Heart right ventricle (tissue), 16 donors: ENCODE measurements around the gene SP100. TPM values are rescaled to one million over a fixed set of nuclear protein-coding genes. Genes with fewer than 3 reads are reported as not detected.

Experiments used
- ATAC-seq, 8 donors: fragments of 200-7000 bp; cut with Tn5 transposase; one replicate each; pipeline ENCODE4 v1.9.1; 2020; ENCODE audit warnings: mild to moderate bottlenecking in 8 of 8, moderate library complexity in 8 of 8, moderate number of reproducible peaks in 1 of 8
- DNase-seq, 2 donors: peaks; one replicate each; pipeline ENCODE4 v3.0.0-alpha.2; 2020
- H3K27ac ChIP-seq, 10 donors: fragments of 200-600 bp; sonication (generic) in 2 of 10; one replicate each; pipeline versions ENCODE4 v1.5.0 to v1.8.0; 2020 to 2022; ENCODE audit warnings: mild to moderate bottlenecking in 3 of 10
- H3K27me3 ChIP-seq, 7 donors: fragments of 200-600 bp; one replicate each; pipeline ENCODE4 v1.8.0; 2021 to 2022; ENCODE audit warnings: mild to moderate bottlenecking in 2 of 7
- H3K36me3 ChIP-seq, 9 donors: fragments of 200-600 bp; sonication (generic) in 1 of 9; one replicate each; pipeline versions ENCODE4 v1.5.0 to v1.8.0; 2020 to 2022; ENCODE audit warnings: mild to moderate bottlenecking in 2 of 9
- H3K4me1 ChIP-seq, 9 donors: fragments of 200-600 bp; sonication (generic) in 1 of 9; one replicate each; pipeline versions ENCODE4 v1.5.0 to v1.8.0; 2020 to 2022; ENCODE audit warnings: mild to moderate bottlenecking in 4 of 9
- H3K4me3 ChIP-seq, 10 donors: fragments of 200-600 bp; sonication (generic) in 2 of 10; one replicate each; pipeline versions ENCODE4 v1.5.0 to v1.8.0; 2020 to 2022; ENCODE audit warnings: mild to moderate bottlenecking in 7 of 10, moderate library complexity in 2 of 10
- H3K9me3 ChIP-seq, 11 donors: fragments of 200-600 bp in 10 of 11; sonication (generic) in 2 of 11; one replicate each; pipeline versions ENCODE4 v1.5.0 to v1.8.0; 2013 to 2022; ENCODE audit warnings: mild to moderate bottlenecking in 2 of 11, control low read depth in 1 of 11, moderate library complexity in 1 of 11
- CTCF ChIP-seq, 9 donors: fragments of 200-600 bp; sonication (generic) in 2 of 9; IDR thresholded peaks; one replicate each; pipeline versions ENCODE4 v1.5.0 to v1.8.0; 2021 to 2022; ENCODE audit warnings: antibody characterized with exemption in 9 of 9, mild to moderate bottlenecking in 5 of 9, moderate library complexity in 1 of 9
- WGBS, 2 donors: extraction: QIAGEN DNeasy Blood & Tissue Kit; methylation state at CpG; one replicate each; pipeline ENCODE4 v1.1.7; 2013; ENCODE audit warnings: inconsistent platforms in 1 of 2; 5-methylcytosine and 5-hydroxymethylcytosine counted together
- intact Hi-C, 10 donors: fragments of 100-400 bp; cut with DNase I; formaldehyde crosslinking; loops; one replicate each; pipeline versions ENCODE4 v1.11.1 to v1.14.2; 2022
- polyA plus RNA-seq, 2 donors: library from polyadenylated mRNA; stranded (reverse); fragments of 200-250 nt; gene quantifications; one replicate each; pipeline ENCODE4 v1.2.3, GENCODE V29; 2013
- total RNA-seq, 10 donors: library from RNA; stranded (reverse); fragmentation: NEBNext Ultra II Directional in 3 of 10; extraction: Animal tissue kit (Norgen Biotek cat#: 25700) in 3 of 10; gene quantifications; one replicate each; pipeline versions ENCODE4 v1.2.1 to v1.2.4, GENCODE V29; 2021 to 2023
- donor health status: Arrhythmogenic right ventricular cardiomyopathy.
- donor health status: ischemic (EF 13 %, LVEDD 7.1; RV severe dilation, severe dysfunction).
- donor health status: healthy with polysubstance abuse.
- donor health status: DM: no; HTN: yes; CAD: no.
- donor health status: DM: no; HTN: no; CAD: no.
- donor health status: ischemic (EF 25% LVEDD 6.9; RV normal size, moderate dysfunction).
- donor health status: ischemic (EF 25% LVEDD 5.7; RV mildly dilated, moderate dysfunction).
- donor health status: healthy.
- donor health status: DM: yes; HTN: yes; CAD: no.
- donor health status: Ischemic cardiomyopathy.
- donor health status: ischemic (EF 35%, LVEDD 5.7; RV mildly dilated, moderate dysfunction).
- donor health status: nonischemic (EF 11% LVEDD 7.7; RV severe dilation, severe dysfunction).
- donor health status: DM: yes; HTN: yes; CAD: no.
- donor health status: PGD.
- donor health status: ischemic (EF 29% LVEDD 5.4; RV normal size, mild dysfunction).
- donor health status: nonischemic (EF 23%, LVEDD 6.1; RV moderate dilation, normal function).

The SP100 gene
- total and polyA plus RNA-seq, 12 donors: 20.3 to 123 (median 57.7) TPM

GRCh38 chr2:230455005-230455684 is 39.1 kb downstream of the SP100 start:
- Histone ChIP-seq H3K36me3 (peaks cover 0 to 100% (median 35%) of the 10 kb centered on the region in 9 donors), H3K4me3 (no peak overlapping the region), H3K4me1 (peaks cover 0 to 22% (median 0%) of the 10 kb centered on the region in 9 donors), H3K27me3 (no peaks in the 10 kb centered on the region), H3K27ac (no peak overlapping the region), H3K9me3 (peaks cover 0 to 16% (median 0%) of the 10 kb centered on the region in 11 donors)
- no peak for TF ChIP-seq CTCF (IDR thresholded peaks at IDR 0.05)
- intact Hi-C loops: no loop called here
- DNase-seq (no peak), ATAC-seq (no peak)
- 91 to 92% methylated on average over 2 of the region's 2 CpGs for WGBS, 2 donors

GRCh38 chr2:230457073-230457768 is 41.2 kb downstream of the SP100 start:
- intact Hi-C loops: no loop called here
- WGBS, 2 donors: 82 to 83% methylated on average over 4 of the region's 4 CpGs
- DNase-seq: no peak
- ATAC-seq: peak; percentile 38 to 74 (median 51)
- no peak for TF ChIP-seq CTCF (IDR thresholded peaks at IDR 0.05)
- peaks cover 0 to 96% (median 39%) of the 10 kb centered on the region in 9 donors for H3K36me3 ChIP-seq
- H3K4me3 ChIP-seq: no peak overlapping the region
- no peaks in the 10 kb centered on the region for H3K27me3 ChIP-seq
- peaks cover 0 to 16% (median 0%) of the 10 kb centered on the region in 11 donors for H3K9me3 ChIP-seq
- H3K27ac ChIP-seq: peak overlapping the region in 1 of 10 donors; percentile 83
- H3K4me1 ChIP-seq: peaks cover 0 to 22% (median 0%) of the 10 kb centered on the region in 9 donors

DNA sequence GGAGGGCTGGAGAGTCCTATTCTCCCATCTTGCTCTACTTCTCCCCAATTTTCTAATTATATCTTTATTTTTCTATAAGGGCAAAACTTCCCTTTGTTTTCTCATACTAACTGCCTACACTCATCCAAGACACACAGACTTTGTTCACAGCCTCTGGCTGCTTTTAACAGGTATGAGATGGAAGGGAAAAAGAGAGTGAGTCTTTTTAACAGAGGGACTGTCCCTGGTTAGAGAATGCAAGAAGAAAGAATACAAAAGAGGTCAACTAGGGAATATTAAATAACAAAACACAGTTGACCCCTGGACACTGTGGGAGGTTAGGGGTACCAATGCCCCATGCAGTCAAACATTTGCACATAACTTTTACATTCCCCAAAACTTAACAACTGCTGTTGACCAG is 41.8 kb downstream of the SP100 start:
- intact Hi-C loops: no loop called here
- peaks cover 0 to 16% (median 0%) of the 10 kb centered on the region in 11 donors for H3K9me3 ChIP-seq
- H3K27me3 ChIP-seq: no peaks in the 10 kb centered on the region
- no peak for TF ChIP-seq CTCF (IDR thresholded peaks at IDR 0.05)
- no peak for ATAC-seq
- peaks cover 0 to 96% (median 44%) of the 10 kb centered on the region in 9 donors for H3K36me3 ChIP-seq
- H3K4me3 ChIP-seq: no peak overlapping the region
- peak overlapping the region in 1 of 10 donors; percentile 83 for H3K27ac ChIP-seq
- H3K4me1 ChIP-seq: peaks cover 0 to 22% (median 0%) of the 10 kb centered on the region in 9 donors
- no peak for DNase-seq

DNA sequence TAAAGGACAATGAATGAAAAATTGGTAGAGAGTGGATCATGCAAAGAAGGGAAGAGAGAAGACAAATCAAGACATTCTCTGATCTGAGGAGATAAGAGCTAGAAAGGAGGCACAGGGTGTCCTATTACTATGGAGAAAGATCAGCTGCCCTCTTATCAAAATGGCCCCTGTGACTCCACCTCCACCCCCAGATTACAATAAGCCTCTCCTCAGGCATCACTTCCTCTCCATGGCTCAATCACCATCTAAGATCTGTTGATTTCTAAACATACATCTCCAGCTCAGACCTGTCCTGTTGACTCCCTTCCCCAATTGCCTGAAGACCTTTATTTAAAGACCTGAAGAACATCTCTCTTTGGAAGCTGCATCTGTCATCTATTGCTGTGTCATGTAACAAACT is 43.2 kb downstream of the SP100 start:
- peak overlapping the region in 1 of 10 donors; percentile 83 for H3K27ac ChIP-seq
- intact Hi-C loops: no loop called here
- no peak for ATAC-seq
- H3K36me3 ChIP-seq: peaks cover 0 to 96% (median 54%) of the 10 kb centered on the region in 9 donors
- peaks cover 0 to 22% (median 0%) of the 10 kb centered on the region in 9 donors for H3K4me1 ChIP-seq
- H3K9me3 ChIP-seq: peaks cover 0 to 16% (median 0%) of the 10 kb centered on the region in 11 donors
- no peak overlapping the region for H3K4me3 ChIP-seq
- DNase-seq: no peak
- TF ChIP-seq CTCF (IDR thresholded peaks at IDR 0.05): no peak
- no peaks in the 10 kb centered on the region for H3K27me3 ChIP-seq
